ENCODE data around the gene CDKL4.
"Not testable (repeated sequence)": the region's sequence is repeated elsewhere in the genome, so short reads cannot be mapped to it uniquely, and the experiment has no call there.

The CDKL4 gene

DNA sequence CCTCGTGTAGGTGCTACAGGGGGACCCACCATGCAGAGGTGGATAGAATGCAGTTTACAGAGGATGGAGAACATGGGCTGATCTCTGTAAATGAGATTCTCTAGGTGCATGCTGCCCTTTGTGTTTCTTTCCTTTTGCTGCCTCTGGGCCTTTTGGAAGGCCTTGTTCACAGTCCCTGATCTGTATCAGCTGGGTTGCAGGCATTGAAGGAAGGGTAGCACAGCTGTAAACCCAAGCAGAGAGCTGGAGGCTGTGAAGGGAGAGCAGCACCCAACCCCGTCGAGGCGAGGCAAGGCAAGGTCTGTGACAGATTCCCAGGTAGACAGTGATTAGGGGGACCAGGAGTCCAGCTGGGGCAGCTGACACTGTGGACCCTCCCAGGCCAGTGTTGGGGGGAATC is 66.8 kb downstream of the CDKL4 start:
- no peak for DNase-seq

DNA sequence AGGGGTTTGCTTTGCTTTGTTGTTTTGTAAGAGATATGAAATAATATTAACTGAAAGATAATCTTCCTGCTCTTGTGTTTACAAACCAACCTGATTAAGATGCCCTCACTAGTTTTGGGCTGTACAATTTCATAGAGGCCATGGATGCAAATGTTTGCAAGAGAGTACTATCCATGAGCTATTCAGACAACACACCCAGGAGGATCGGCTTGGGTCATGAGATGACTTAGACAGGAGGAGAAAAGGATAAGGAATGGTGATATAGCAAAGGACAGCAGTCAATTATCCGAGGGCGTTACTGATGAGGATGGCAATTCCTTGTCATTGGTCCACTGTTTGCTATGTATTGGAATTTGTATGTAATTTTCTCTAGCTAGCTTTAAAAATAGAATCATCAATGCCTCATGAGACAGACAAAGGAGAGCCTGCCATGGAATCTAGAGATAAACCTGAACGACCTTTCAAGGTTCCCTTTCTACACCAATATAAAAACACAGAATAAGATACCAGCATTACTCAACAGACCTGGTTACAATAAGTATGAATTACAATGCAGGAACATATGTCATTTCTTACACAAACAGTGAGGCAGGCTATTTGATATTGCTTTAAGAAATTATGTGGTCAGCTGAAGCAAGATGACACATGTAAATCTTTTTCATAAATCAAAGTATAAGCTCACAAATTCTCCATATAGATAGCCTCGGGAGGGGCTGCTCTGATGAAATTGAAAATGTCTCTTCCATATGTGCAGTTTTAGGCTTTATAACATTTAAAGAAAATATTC is 68.6 kb downstream of the CDKL4 start:
- DNase-seq = no peak

DNA sequence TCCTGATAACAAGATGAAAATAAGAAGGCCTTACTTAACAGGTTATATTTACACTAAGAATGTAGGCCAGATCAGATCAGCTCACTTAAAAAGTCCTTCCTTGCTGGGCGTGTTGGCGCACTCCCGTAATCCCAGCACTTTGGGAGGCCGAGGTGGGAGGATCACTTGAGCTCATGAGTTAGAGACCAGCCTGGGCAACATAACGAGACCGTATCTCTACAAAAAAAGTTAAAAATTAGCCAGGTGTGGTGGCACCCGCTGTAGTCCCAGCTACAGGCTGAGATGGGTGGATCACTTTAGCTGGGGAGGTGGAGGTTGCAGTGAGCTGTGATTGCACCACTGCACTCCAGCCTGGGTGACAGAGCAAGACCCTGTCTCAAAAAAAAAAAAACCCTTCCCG is 69.7 kb downstream of the CDKL4 start:
- no peak for DNase-seq

DNA sequence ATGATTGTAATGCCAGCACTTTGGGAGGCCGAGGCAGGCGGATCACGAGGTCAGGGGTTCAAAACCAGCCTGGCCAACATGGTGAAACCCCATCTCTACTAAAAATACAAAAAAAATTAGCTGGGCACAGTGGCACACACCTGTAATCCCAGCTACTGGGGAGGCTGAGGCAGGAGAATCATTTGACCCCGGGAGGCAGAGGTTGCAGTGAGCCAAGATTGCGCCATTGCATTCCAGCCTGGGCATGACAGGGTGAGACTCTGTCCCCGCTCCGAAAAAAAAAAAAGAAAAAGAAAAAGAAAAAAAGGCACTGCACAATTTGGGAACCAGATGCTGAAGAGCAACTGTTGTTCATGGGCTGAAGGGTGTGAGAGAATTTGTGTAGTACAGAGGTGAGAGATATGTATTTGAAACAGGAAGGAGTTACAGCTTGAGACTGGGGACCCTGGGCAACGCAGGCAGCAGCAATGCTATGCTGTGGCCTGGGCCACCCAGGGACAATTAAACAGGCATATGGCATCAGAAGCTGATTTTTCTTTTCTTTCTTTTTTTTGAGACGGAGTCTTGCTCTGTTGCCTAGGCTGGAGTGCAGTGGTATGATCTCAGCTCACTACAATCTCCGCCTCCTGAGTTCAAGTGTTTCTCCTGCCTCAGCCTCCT is 71.6 kb downstream of the CDKL4 start:
- DNase-seq = not testable (repeated sequence)

DNA sequence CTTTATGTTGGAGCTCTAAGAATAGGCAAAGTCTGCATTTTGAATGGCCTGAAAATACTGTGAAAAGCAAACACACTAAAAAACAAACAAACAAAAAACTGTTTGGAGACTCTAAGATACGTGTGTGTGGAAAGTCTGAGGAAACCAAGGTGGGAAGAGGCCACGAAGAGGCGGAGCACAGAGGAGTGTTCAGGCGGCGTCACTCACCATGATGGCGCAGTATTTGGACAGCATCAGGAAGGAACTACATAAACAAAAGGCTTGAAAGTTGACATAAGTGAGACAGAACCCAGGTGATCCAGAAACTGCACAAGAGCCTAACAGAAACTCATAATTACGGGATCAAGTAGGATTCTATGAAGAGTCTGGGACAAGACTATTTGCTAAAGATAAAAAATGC is 72.1 kb downstream of the CDKL4 start:
- DNase-seq = no peak

DNA sequence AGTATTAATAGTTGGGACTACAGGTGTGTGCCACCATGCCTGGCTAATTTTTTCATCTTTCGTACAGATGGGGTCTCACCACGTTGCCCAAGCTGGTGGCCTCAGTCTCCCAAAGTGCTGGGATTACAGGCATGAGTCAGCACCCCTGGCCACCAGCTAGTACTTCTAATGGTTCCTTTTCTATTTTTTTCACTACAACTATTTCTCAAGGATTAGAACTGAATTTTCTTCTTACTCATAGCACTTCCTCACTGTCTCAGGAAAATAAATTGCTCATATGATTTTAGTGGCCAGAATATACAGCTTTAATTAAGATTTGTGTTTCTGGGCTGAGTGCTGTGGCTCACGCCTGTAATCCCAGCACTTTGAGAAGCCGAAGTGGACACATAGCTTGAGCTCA is 79.7 kb downstream of the CDKL4 start:
- DNase-seq = no peak

DNA sequence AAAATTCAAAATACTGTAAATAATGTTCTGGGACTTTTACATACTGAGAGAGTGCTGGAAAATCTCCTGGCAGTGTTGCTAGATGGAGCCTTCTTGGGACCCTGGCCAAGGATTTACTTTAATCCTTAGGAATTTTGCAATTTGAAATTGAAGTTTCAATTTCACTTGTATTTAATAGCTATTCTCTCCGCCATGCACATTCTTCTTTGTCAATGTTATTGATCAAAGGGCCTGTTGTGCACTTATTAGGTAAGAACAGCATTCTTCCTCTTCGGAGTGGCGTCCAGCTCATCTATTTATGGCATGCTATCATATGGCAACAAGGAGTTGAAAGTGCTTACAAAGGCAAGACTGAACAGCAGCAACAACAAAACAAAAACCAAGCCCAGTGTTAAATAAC is 82.8 kb downstream of the CDKL4 start:
- DNase-seq = no peak

DNA sequence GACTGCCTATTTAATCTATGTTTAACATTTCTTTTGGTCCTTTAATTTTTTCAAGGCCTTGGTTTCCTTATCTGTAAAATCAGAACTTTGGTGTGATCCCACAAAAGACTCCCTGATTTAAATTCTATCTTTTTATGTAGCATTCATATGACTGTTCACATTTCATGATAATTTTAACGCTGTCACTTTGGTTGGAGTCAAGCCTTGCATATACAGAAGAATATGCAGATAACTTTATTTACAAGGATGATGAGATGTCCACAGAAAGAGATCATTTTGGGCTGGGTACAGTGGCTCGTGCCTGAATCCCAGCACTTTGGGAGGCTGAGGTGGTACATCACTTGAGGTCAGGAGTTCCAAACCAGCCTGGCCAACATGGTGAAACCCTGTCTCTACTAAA is 84.5 kb downstream of the CDKL4 start:
- no peak for DNase-seq

DNA sequence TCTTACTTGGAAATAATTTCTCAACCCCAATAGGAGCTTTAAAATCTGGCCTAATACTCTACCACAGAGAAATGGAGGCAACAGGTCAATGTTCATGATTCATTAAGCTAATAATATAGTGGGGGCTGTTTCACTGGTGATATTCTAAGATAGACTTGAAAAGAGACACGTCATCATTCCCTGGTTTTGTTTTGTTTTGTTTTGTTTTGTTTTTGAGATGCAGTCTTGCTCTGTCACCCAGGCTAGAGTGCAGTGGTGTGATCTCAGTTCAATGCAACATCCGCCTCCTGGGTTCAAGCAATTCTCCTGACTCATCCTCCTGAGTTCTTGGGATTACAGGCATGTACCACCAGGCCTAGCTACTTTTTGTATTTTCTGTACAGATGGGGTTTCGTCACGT is 85.4 kb downstream of the CDKL4 start:
- DNase-seq = no peak

DNA sequence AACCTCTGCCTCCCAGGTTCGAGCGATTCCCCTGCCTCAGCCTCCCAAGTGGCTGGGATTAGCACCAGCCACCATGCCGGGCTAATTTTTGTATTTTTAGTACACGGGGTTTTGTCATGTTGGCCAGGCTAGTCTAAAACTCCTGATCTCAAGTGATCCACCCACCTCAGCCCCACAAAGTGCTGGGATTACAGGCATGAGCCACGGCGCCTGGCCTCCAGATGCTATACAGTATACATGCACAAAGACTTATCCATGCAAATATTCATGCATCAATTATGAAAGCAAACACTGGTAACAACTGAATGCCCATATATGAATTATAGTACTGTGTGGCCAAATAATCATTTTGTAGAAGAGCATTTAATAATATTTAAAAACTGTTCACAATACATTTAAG is 86.9 kb downstream of the CDKL4 start:
- no peak for DNase-seq

DNA sequence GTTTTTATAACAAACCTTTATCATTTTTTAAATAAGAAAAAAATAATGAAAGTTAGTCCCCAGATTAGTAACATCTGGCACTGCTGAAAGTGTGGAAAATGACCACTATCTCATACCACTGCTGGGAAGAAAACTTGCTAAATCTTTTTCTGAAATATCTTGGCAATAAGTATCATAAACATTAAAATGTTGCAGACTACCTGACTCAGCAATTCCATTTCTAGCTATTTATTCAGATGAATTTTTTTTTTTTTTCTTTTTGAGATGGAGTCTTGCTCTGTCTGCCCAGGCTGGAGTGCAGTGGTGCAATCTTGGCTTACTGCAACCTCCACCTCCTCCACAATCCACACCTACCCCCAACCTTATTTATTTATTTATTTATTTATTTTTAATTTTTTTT is 87.7 kb downstream of the CDKL4 start:
- DNase-seq = no peak

DNA sequence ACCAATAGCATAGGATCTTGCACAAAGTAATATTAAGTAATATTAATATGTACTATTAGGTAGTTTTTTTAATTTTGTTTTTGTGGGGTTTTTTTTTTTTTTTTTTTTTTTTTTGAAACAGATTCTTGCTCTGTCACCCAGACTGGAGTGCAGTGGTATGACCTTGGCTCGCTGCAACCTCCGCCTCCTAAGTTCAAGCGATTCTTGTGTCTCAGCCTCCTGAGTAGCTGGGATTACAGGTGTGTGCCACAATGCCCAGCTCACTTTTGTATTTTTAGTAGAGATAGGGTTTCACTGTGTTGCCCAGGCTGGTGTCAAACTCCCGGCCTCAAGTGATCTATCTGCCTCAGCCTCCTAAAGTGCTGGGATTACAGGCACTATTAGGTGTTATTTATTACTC is 88.2 kb downstream of the CDKL4 start:
- DNase-seq = not testable (repeated sequence)

DNA sequence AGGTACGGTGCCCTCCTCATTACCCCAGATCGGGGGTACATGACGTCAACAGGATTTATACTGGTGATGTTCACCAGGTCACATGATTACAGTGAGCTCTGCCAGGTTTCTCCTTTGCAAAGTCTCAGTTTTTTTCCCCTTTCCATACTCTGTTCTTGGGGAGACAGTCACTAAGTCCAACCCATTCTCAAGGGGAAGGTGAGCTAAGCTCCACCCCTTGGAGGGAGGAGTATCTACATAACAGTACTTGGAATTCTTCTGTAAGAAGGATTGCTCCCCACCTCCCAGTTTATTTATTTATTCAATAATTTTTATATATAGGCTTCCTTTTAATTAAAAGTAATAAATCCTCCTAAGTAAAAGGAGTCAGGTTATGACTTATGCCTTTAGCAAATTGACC is 88.8 kb downstream of the CDKL4 start:
- DNase-seq = no peak

DNA sequence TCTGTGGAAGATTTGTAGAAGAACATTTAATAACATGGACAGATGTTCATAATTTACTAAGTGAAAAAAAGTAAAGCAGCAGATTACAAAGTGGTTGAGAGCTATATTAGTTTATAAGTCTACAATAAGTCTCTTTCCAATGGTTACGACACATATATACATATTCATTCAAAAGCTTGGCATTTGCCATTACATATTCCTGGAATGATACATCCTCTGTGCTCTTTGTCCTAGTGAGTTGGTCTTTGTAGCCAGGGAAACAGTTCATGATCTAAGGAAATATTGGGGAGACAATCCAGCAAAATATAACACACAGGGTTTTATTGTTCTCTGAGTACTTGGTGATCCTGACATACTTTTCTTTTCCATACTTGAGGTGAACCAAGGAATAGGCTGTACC is 90.5 kb downstream of the CDKL4 start:
- DNase-seq = no peak

DNA sequence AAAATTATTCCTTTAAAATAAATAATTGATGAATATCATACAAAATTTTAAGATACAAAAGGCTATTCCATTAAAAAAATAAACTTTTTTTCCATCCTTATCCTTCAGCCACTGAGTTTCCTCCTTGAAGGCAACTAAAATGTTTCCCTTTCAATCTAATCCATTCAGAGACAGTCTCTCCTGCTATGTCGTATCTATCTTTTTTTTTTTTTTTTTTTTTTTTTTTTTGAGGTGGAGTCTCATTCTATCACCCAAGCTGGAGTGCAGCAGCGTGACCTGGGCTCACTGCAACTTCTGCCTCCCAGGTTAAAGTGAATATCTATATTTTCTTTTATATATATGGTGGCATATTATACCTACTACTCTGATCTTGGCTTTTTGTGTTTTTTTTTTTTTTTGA is 91.3 kb downstream of the CDKL4 start:
- DNase-seq = no peak

DNA sequence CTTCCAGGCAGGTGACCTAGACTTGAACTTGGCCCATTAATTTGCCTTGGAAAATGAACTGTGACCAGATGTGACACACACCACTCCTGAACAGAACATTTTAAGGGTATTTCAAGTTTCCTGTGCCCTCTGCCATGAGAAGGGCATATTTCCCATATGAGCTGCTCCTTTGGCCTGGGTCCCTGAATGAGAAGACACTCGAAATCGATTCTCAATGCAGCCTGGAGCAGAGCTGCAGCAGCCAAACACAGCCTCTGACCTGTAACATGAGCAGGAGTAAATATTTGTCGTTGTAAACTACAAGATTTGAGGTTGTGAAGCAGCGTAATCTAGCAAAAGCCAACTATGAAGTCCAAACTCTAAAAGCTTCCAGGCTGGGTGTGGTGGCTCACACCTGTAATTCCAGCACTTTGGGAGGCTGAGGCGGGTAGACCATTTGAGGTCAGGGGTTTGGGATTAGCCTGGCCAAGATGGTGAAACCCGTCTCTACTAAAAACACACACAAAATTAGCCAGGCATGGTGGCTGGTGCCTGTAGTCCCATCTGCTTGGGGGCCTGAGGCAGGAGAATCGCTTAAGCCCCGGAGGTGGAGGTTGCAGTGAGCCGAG is 92.8 kb downstream of the CDKL4 start:
- DNase-seq = no peak

DNA sequence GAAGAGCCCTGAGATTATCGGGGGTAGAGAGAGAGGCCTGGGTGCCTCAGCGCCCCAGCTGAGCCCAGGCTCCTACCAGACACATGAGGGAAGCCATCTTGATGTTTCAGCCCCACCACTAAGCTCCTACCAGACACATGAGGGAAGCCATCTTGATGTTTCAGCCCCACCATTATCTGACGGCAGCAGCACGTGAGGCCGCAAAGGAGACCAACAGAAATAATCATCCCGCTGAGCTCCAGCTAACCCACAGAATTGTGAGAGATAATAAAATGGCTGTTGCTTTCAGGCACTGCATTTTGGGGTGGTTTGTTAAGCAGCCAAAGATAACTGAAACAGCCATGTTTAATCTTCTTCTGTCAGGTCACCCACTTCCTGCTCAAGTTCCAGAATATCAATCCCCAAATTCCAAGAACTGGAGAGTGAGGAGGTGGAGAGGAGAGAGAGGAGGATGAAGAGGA is 93.6 kb downstream of the CDKL4 start:
- no peak for DNase-seq

DNA sequence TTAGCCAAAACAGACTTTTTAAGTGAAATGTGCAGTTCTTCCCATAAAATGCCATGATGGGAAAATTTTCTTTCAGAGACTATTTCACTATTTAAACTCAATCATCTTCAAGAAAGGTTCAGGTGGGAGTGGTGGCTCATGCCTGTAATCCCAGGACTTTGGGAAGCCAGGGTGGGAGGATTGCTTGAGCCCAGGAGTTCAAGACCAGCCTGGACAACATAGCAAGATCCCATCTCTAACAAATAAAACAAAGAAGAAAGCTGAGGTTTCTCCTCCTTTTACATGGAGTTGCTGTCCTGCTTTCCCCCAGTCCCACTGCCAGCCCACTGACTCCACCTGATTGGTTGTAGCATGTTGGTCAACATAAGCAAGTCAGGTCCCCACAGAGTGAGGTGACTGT is 97.1 kb downstream of the CDKL4 start:
- no peak for DNase-seq

DNA sequence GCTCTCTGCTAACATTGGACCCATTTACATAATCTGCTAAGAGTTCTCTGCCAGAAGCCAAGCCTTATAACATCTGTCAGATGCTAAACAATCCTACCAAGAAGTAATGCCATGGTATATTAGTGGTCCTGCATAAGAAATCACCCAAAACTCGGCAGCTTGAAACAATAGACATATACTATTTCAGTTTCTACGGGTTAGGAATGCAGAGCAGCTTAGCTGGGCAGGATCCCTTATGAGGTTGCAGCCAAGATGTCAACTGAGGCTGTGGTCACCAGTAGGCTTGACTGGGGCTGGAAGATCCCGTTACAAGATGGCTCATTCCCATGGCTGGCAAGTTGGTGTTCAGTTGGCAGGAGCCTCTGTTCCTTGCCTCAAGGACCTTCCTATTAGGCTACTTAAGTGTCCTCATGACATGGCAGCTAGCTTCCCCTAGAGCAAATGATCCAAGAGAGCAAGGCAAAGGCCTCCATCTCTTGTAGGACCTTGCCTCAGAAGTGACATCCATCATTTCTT is 97.8 kb downstream of the CDKL4 start:
- DNase-seq = no peak

DNA sequence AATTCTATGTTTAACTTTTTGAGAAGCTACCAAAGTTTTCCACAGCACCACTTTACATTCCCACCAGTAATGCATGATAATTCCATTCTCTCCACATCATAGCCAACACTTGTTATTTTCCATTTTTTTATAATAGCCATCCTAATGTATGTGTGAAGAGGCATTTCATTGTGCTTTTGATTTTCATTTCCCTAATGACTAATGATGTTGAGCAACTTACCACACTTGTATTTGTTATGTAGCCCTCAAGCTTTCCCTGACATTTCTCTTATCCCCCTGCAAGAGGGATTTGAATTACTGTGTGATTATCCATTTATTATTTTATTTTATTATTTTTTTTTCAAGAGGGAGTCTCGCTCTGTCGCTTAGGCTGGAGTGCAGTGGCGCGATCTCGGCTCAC is 99.4 kb downstream of the CDKL4 start:
- DNase-seq = no peak

DNA sequence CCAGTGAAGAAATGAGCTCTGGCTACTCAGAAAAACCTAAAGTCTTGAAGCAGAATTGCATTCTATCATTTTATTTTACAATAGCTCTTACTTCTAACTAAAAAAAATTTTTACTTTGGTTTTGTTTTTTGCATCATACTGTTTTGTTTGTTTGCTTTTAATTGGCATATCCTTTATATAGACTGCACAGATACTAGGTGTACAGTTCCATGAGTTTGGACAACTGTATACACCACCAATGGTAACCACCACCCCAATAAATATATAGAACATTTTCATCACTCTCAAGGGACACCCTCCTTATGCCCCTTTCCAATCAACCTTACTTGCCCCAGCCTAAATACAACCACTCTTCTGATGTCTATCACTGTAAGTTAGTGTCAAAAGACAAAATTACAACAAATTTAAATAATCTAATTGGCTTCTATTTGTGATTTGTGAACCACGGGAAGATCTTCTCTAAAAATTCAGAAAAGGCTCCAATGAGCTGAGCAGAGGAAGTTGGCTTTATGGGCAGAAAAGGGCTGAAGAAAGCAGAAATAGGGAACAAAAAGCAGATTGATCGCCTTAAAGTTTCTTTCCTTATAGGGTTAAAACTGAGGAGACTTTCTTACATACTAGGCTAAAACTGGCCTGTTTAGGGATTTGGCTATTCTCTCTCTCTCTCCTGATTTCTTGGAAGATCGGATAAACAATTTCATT is 100.7 kb downstream of the CDKL4 start:
- no peak for DNase-seq

DNA sequence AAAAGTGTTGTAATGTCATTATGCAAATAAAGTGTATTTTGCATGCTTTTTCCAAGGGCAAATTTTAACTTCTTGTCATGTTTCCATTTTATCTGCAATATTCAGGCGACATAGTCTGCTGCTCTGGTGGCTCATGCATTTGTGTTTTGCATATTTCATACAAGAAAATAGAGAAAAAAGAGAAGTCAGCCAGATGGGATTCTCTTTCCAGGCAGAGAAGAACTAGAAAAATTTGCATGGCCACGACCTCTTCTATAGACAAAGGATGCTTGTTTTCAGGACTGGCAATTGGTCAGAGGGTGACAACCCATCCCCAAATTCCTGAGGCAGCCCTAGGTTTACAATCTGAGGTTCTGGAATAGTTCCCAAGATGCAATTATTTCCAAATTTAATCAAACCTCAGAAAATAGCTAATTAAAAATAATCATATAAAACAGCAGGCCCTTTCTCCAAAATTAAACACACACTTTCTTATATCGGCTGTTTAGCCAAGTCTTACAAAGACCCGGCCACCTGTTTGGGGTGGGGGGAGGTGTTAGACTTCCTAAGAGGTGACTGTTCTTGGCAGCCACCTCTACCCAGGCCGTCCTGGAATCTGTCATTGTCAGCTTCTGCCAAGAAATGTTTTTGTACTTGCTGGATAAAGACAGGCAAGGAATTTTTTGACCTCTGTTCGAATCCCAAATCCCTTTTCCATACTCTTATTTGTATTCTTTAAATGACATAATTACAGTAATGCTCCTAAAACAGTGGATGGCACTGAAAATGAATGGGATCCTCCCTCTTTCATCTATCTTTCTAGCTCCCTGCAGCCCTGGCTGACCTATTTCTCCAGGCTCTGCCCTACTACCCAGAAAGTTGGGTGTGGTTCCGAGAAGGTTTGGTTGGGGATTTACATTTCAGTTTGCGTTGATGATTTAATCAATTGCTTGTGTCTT is 102.2 kb downstream of the CDKL4 start:
- DNase-seq = peak in 1 of 2 experiments; percentile 56
